Heart left ventricle (tissue), 13 donors: ENCODE results near the gene ARAP3.

Experiments used
- CTCF ChIP-seq, 12 donors: fragments of 200-600 bp; sonication (generic) in 4 of 12; IDR thresholded peaks; one replicate each; pipeline versions ENCODE4 v1.5.0 to v1.8.0; 2018 to 2022; ENCODE audit warnings: antibody characterized with exemption in 12 of 12, mild to moderate bottlenecking in 5 of 12
- POLR2A ChIP-seq, 2 donors: fragments of 450-650 bp; IDR thresholded peaks; one replicate each; pipeline ENCODE4 v1.6.1; 2017; ENCODE audit warnings: antibody characterized with exemption in 2 of 2, mild to moderate bottlenecking in 2 of 2, moderate library complexity in 2 of 2
- donor health status: ischemic (EF 13 %, LVEDD 7.1; RV severe dilation, severe dysfunction).
- donor health status: DM: no; HTN: yes; CAD: no.
- donor health status: DM: no; HTN: no; CAD: no.
- donor health status: ischemic (EF 25% LVEDD 6.9; RV normal size, moderate dysfunction).
- donor health status: ischemic (EF 25% LVEDD 5.7; RV mildly dilated, moderate dysfunction).
- donor health status: ischemic (EF 35%, LVEDD 5.7; RV mildly dilated, moderate dysfunction).
- donor health status: nonischemic (EF 11% LVEDD 7.7; RV severe dilation, severe dysfunction).
- donor health status: DM: yes; HTN: yes; CAD: no.
- donor health status: PGD.
- donor health status: ischemic (EF 29% LVEDD 5.4; RV normal size, mild dysfunction).
- donor health status: nonischemic (EF 23%, LVEDD 6.1; RV moderate dilation, normal function).

GRCh38 chr5:141623186-141623585 is 58.8 kb downstream of the ARAP3 start:
- TF ChIP-seq CTCF (IDR thresholded peaks at IDR 0.05) (no peak), POLR2A (IDR thresholded peaks at IDR 0.05) (no peak)
